SHP77 treated with DMSO at 0.1 percent for 48 hours (cell line): ENCODE results near the gene SWAP70.

ENCODE experiments used
- DNase-seq: peaks from one replicate; lab custom pipeline; 2025; lab: John Stamatoyannopoulos, UW

Gene SWAP70

GRCh38 chr11:9776203-9776602 is 112.3 kb downstream of the SWAP70 start:
- no peak for DNase-seq

DNA sequence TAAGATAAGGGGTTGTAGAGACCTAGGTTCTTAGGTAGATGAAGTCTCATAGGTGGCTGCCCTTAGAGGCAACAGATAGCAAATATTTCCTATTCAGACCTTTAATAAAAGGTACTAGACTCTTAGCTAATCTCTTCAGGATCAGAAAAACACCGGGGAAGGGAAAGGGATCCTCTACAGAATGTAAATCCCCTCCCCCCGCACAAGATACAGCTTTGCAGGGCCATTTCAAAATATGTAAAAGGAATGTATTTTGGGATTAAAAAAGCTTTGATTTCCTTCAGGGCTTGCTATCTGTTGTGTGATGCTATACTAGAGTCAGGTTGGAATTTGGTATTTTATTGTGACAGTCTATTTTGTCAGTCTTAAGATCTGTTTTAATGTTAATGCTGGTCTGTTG is 113.2 kb downstream of the SWAP70 start:
- DNase-seq: no peak

DNA sequence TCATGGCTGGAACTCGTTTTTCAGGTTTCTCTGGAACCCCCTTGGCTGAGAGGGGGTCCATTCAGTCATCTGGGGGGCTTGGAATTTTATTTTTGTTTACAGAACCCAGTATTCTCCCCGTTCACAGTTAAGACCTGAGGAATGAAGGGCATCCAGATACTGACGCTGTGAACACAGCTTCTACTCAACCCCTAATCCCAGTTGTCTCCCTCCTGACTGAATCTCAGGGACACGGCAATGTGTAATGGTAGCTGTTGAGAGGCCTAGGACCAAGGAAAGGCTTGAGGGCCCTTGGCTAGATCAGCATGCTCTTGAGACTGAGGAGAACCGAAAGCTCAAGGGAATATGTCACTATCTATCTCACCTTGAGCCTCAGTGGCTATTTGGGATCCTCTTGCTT is 113.6 kb downstream of the SWAP70 start:
- DNase-seq: no peak

- no peak for DNase-seq
Observed at GRCh38 chr11:9780929-9781328, 117.1 kb downstream of the SWAP70 start.

DNA sequence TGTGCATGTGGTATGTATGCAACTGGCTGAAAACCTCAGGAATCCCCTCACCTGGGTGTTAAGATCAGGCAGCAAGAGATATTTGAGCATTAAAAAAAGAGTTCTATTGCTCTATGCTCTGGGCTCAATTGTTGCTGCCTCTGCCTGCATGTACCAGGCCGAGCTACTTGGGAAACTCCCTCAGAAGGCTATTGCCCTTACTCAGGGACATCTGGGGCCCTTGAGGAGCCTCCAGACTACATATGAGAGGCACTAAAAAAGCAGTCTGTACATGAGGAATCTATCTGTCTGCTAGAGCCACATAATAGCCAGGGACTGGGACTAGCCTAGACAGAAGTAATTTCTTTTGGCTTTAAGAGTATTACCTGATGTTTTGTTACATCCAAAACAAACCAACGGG is 120.1 kb downstream of the SWAP70 start:
- no peak for DNase-seq

GRCh38 chr11:9784602-9785315 is 120.9 kb downstream of the SWAP70 start:
- DNase-seq: no peak

DNA sequence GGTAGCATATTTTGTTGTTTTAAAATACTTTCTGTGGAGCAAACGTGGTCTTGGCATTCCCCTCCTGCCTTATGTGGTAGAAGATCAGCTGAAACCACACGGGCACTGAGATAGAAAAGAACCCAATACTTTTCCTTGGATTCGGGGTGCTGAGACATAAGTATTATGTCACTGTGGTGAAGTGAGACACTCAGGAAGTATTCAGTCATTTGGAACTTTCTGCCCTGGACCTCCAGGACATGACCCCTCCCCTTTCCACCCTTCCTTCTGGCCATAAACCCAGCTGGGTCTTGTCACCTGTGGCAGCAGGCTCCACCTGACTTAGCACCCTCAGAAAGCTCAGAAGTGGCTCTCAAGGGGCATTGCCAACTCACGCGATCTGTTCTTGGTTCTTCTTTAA is 123.4 kb downstream of the SWAP70 start:
- DNase-seq: no peak

DNA sequence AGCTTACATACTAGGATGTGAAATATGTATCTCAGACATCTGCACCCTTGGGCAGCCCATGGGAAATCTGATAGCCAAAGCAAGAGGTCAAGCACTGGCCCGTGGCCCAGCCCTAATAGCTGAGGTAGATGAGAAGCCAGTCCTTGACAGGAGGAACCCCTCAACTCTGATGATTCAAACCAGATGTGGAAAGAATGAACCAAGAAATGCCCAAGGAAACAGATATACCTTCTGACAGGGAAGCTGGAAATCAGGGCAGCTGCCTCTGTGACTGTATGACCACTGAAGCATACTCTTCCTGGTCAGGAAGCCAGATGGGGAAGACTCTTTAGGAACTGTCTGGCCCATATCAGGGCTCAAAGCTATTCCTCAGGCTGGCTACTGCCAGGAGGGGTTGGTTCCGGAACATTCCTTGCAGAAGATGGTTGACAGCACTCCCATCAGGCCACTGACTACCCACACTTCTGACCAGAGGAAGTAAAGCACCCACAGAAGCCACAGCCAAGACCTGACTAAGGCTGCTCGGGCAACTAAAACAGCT is 124.2 kb downstream of the SWAP70 start:
- no peak for DNase-seq

DNA sequence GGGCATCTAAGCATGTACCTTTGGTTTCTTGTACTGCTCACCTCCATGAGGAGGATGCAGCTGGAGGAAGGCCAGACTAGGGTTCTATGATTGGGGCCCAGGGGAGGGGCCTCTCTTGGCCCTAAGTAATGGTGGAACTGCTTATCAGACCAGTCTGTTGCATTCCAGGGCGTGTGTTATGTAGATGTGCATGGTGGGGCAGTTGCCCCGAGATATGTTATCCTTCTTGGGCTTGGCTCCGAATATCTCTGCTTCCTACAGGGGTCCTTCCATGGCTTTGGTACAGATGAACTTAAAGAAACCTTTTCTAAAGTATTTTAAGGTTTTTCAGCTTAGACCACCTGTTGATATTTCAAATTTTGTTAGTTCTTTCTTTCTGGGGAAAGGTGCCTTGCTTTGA is 126.0 kb downstream of the SWAP70 start:
- no peak for DNase-seq

DNA sequence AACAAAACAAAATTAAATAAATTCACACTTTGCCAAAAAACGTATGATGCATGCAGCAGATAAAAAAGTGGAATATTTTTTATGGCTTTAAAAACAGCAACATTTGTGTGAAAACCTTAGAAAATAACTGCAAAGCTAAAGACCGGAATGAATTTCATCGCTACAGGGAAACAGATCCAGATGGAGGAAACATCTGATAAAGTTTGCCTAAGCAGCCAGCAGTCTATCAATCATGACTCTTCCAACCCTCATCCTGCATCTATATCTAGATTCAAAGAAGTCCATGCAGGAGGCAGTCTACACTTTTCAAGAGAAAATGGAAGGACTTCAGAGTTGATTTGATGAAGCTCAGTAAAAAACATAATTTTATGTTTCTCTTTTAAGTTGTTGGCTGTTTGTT is 126.8 kb downstream of the SWAP70 start:
- DNase-seq: no peak

GRCh38 chr11:9796266-9796665 is 132.4 kb downstream of the SWAP70 start:
- no peak for DNase-seq

- no peak for DNase-seq
Observed at GRCh38 chr11:9796854-9797253, 133.0 kb downstream of the SWAP70 start.

GRCh38 chr11:9797300-9797699 is 133.4 kb downstream of the SWAP70 start:
- no peak for DNase-seq

DNA sequence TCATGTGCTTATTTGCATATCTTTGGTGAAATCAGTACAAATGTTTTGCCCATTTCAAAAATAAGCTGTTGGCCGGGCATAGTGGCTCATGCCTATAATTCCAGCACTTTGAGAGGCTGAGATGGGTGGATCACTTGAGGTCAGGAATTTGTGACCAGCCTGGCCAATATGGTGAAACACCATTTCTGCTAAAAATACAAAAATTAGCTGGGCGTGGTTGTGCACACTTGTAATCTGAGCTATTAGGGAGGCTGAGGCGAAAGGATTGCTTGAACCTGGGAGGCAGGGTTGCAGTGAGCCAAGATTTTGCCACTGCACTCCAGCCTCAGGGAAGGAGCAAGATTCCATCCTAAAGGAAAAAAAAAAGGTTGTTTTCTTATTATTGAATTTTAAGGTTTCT is 136.0 kb downstream of the SWAP70 start:
- DNase-seq: no peak

DNA sequence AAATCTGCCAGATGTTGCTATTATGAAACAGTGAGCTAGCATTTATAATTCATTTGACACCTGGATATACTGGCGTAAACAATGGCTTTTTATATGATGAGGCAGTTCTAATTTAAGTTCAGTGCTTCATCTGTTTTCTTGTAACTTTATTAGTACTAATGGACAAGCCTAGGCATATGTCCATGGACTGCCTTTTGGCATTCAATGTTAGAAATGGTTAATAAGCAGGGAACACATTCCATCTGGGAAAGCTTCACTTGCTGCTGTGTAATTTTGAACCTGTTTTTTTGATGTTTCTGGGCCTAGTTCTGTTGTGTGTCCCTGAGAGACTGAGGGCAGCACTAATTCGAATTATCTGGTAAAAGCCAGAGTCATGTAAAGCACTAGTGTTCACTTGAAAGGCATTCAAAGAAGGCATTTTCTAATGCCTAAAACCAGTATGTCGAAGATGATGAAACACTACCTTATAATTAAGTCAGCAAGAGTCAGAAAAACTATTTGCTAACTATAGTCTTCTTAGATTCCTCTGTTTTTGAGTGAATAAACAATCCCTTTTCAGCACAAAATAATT is 138.5 kb downstream of the SWAP70 start:
- no peak for DNase-seq
